ENCODE measurements around the gene STK10. TPM values are rescaled to one million over a fixed set of nuclear protein-coding genes. Genes with fewer than 3 reads are reported as not detected.

STK10 gene
- polyA plus RNA-seq, 3 donors: 13.3 to 15.9 (median 15.6) TPM

DNA sequence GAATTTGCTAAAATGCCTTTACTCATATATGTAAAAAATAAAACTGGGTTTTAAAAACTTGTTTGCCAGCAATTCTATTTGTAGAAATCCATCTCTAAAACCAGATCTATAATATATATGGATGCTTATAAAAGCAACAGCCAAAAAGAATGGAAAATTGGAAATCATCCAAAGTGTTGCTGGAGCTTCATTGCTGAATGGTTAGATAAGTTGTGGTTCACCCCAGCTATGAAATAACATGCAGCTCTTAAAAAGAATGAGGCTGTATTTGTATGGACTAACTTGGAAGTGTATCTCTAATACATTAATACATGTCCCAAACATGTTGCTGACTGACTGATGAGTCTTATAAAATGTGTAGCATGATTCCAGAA, 76.2 kb downstream of the STK10 start:
- no peak for DNase-seq (ENCODE audit: low read depth in 3 of 3, low spot score in 2 of 3)

GRCh38 chr5:172110921-172111851, 76.8 kb downstream of the STK10 start:
- no peak for DNase-seq (ENCODE audit: low read depth in 3 of 3, low spot score in 2 of 3)

- no peak for DNase-seq (ENCODE audit: low read depth in 3 of 3, low spot score in 2 of 3)
Measured at GRCh38 chr5:172110260-172110815, 77.7 kb downstream of the STK10 start.

DNA sequence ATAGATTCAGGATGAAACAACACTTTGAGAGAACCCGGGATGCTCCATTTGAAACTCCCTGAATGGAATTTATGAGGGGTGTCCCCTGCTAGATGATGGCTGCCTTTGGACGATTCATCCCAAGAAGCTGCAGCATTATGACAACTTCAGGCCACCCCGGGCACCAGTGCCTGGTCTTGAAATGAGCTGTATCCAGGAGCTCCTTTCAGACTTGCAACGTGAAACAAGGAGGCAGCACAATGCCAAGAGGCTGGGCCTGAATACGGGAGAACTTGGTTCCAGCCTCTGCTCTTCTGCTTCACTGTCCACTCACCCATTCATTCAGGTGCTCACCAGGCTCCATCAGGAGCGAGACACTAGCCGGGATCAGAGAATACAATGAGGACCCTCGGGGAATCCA, 78.3 kb downstream of the STK10 start:
- DNase-seq (ENCODE audit: low read depth in 3 of 3, low spot score in 2 of 3): no peak

- DNase-seq (ENCODE audit: low read depth in 3 of 3, low spot score in 2 of 3): no peak
Measured at GRCh38 chr5:172107571-172107970, 80.5 kb downstream of the STK10 start.

DNA sequence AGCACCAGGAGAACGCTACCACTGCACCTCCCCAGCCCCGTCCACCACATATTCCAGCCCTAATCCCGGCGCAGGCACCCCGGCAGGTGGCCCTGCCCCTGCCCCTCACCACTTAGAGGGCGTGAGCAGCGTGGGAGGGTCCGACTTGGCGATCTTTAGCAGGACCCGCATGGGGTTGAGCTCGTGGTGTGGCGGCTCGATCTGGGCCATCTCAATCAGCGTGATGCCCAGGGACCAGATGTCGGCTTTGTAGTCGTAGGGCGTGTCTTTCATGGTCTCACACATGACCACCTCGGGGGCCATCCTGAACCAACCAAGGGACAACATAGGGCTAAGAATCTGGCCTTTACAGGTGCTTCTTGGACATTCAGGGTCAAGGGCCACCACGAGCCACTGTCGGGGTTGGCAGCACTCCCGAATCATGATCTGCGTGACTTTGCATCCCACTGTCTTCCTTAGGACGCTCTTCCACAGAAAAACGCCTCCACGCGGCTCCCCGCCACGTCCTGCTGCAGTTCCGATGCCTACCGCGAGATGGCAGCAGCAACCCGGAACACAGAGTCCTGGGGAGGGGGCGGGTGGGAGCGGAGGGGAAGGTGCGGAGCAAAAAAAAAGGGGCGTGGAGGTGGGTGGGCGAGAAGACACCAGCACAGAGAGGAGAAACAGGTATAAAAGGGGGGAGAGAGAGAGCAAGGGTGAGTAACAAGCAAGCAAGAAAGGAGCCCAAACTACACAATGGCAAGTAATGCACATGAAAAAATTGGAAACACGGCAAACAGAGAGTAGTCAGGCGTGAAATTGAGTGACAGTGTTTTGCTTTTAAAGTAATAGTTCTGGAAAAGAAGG, 81.3 kb downstream of the STK10 start:
- DNase-seq (ENCODE audit: low read depth in 3 of 3, low spot score in 2 of 3): no peak

- DNase-seq (ENCODE audit: low read depth in 3 of 3, low spot score in 2 of 3): no peak
Measured at GRCh38 chr5:172105811-172106210, 82.2 kb downstream of the STK10 start.

DNA sequence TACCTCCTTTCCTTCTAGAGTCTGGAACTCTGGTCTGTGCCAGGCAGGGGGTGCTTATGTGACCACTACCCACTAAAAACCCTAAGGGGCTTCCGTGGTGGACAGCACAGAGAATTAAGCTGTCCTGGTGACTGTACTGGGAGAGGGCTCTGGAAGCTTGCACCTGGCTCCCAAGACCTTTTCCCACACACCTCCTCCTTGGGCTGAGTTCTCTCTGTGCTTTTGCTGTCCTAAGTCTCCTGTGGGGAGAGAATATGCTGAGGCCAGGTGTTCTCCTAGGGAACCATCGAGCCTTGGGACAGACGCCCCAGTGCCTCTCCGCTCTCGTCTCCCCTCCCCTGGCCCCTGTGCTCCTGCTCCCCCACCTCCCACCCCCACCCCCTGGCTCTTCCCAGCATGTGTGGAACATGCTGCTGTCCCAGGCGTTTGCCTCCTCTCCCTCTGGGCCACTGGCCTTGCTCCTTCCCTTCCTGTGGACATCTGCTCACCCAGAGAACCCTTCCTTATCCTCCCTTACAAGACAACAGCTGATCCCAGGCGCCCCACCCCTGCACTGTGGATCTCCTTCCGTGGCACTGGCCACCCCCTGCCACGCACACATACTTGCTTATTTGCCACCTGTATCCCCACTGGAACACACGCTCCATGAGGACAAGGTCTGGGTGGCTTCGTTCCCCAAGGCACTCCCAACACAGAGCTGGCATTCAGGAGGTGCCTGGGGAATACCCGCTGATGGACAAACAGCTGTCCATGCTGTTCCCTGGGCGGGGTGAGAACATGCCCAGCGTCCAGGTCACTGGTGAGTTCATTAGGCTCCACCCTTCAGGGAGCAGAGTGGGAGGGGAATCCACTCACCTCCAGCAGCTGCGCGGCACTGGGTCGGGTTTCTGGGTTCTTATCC, 83.0 kb downstream of the STK10 start:
- no peak for DNase-seq (ENCODE audit: low read depth in 3 of 3, low spot score in 2 of 3)

DNA sequence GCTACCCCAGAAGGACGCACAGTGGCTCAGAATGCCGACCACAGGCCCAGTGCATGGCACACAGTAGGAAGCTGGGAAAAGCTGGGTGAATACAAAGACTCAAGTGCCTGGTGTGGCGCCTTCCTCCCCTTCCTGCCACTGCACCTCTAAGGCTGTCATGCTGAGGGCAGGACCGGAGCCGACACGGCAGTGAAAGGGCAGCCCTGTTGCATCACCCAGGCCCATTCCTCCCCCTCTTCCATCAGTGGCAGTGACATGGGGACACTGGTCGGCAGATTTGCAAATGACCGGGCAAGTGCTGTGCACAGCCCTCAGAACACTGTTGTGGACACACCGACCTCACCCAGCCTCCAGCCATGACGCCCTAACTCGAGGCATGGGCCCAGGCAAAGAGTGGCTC, 84.0 kb downstream of the STK10 start:
- no peak for DNase-seq (ENCODE audit: low read depth in 3 of 3, low spot score in 2 of 3)

- DNase-seq (ENCODE audit: low read depth in 3 of 3, low spot score in 2 of 3): peak in 2 of 3 donors; percentile 49 to 69
Measured at GRCh38 chr5:172102913-172103626, 85.0 kb downstream of the STK10 start.

- DNase-seq (ENCODE audit: low read depth in 3 of 3, low spot score in 2 of 3): no peak
Measured at GRCh38 chr5:172102218-172102870, 85.7 kb downstream of the STK10 start.

DNA sequence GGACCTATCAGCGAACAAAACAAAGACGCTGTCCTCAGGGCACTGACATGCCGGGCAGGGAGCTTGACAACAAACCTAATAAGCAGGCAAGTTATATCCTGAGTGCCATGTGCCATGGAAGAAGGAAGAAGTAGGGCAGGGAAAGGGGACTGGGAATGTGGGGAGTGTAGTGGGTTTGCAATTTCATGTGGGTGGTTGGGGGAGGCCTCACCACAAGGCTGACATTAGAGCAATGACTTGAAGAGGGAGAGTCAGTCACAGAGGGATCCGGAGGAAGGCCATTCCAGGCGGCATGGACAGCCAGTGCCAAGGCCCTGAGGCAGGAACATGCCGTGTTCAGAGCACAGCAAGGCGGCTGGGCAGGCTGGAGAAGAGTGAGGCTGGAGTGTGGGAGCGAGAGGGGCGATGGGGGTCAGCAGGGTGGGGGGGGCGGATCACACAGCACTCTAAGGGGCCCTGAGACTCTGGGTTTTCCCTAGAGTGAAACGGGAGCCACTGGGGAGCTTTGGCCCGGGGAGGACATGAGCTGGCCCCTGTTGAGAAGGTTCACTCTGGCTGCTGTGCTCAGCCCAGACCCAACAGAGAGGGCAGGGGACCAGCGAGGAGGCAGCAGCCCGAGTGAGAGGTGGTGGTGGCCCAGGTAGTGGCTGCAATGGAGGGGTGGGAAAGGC, 86.3 kb downstream of the STK10 start:
- DNase-seq (ENCODE audit: low read depth in 3 of 3, low spot score in 2 of 3): no peak

- DNase-seq (ENCODE audit: low read depth in 3 of 3, low spot score in 2 of 3): no peak
Measured at GRCh38 chr5:172098883-172099282, 89.1 kb downstream of the STK10 start.

- no peak for DNase-seq (ENCODE audit: low read depth in 3 of 3, low spot score in 2 of 3)
Measured at GRCh38 chr5:172098046-172098445, 90.0 kb downstream of the STK10 start.

DNA sequence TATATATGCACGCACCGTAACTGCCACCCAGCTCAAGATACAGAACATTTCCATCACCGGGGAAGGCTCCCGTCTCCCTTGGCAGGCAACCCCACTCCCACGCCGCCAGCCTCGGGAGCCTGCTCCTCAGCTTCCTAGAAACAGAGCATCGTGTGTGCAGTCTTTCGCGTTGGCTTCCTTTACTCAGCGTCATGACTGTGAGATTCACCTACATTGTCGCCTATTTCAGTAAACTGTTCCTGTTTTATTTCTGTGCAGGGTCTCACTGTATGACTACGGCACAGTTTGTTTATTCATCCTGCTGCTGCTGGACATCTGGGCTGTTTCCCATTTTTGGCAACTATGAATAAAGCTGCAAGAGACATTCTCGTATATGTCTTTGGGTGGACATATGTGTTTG, 90.7 kb downstream of the STK10 start:
- no peak for DNase-seq (ENCODE audit: low read depth in 3 of 3, low spot score in 2 of 3)

- DNase-seq (ENCODE audit: low read depth in 3 of 3, low spot score in 2 of 3): no peak
Measured at GRCh38 chr5:172096207-172096940, 91.7 kb downstream of the STK10 start.

GRCh38 chr5:172095368-172096206, 92.4 kb downstream of the STK10 start:
- no peak for DNase-seq (ENCODE audit: low read depth in 3 of 3, low spot score in 2 of 3)
